KMS-11 (cell line): Measurements from ENCODE around the gene FKBP4.

Experiments
- H2AFZ ChIP-seq: fragments of 200-600 bp; sonication (generic); 2 replicates; pipeline ENCODE4 v1.6.1; 2016; ENCODE audit warnings: antibody characterized with exemption, mixed run types, low read depth
- H3K27ac ChIP-seq: fragments of 200-600 bp; sonication (generic); 2 replicates; pipeline ENCODE4 v1.6.1; 2016; ENCODE audit warnings: mild to moderate bottlenecking, mixed run types
- H3K27me3 ChIP-seq: fragments of 200-600 bp; sonication (generic); 2 replicates; pipeline ENCODE4 v1.6.1; 2017; ENCODE audit warnings: mild to moderate bottlenecking, low read depth, mixed run types, moderate library complexity; ENCODE audit not compliant: insufficient read depth
- H3K36me3 ChIP-seq: fragments of 200-600 bp; sonication (generic); 2 replicates; pipeline ENCODE4 v1.6.1; 2017; ENCODE audit warnings: mild to moderate bottlenecking, mixed run types; ENCODE audit not compliant: insufficient read depth
- H3K4me1 ChIP-seq: fragments of 200-600 bp; sonication (generic); 2 replicates; pipeline ENCODE4 v1.6.1; 2016; ENCODE audit warnings: mild to moderate bottlenecking, low read depth, mixed run types; ENCODE audit not compliant: poor library complexity, severe bottlenecking
- H3K4me2 ChIP-seq: fragments of 200-600 bp; sonication (generic); 2 replicates; pipeline ENCODE4 v1.7.0; 2016; ENCODE audit warnings: mild to moderate bottlenecking, mixed run types
- H3K4me3 ChIP-seq: fragments of 200-600 bp; sonication (generic); IDR thresholded peaks from 2 replicates; pipeline ENCODE4 v1.6.1; 2017; ENCODE audit warnings: low read depth, low read length, mixed read lengths; ENCODE audit not compliant: insufficient read depth
- H3K79me2 ChIP-seq: fragments of 200-600 bp; sonication (generic); 2 replicates; pipeline ENCODE4 v1.6.1; 2016; ENCODE audit warnings: low read depth, mixed run types; ENCODE audit not compliant: insufficient read depth
- H3K9ac ChIP-seq: fragments of 200-600 bp; sonication (generic); 2 replicates; pipeline ENCODE4 v1.6.1; 2016; ENCODE audit warnings: mild to moderate bottlenecking, mixed run types
- H4K20me1 ChIP-seq: fragments of 200-600 bp; sonication (generic); 2 replicates; pipeline ENCODE4 v1.6.1; 2016; ENCODE audit warnings: mild to moderate bottlenecking, mixed run types; ENCODE audit not compliant: insufficient read depth
- TF ChIP-seq, protein P1 (sequence below): fragments of 200-600 bp; sonication (generic); conservative IDR thresholded peaks from 2 replicates; pipeline ENCODE4 v1.6.1; 2017; ENCODE audit warnings: low read depth, mild to moderate bottlenecking, antibody characterized with exemption, low read length, moderate library complexity, mixed read lengths

FKBP4 gene

DNA sequence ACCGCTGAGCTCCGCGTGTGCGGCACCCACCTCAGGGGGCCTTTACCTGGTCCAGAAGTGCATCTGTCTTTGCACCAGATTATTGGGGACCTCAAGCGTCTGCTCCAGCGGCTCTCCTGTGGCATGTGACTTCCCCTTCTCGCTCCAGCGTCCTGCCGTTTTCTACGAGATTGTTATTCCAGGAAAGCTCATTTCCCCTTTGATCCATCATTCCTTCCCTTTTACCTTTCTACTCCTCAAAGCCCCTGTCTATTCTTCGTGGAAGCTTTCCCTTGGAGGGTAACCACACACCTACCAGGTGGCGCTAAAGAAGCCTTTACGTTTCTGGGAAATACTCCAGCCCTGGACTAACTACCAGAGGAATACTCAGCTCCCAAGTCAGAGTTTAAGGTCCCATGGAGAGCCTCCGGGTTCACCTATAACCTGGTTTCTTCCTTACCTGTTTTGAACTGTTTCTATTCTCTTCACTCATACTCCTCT is 1.5 kb downstream of the FKBP4 start:
- H3K36me3 ChIP-seq: peaks cover 19% of the 10 kb centered on the region; the same call in 1 of the 2 replicates
- no peak overlapping the region for H3K27ac ChIP-seq
- no peak overlapping the region for H3K4me3 ChIP-seq
- H3K27me3 ChIP-seq: no peaks in the 10 kb centered on the region
- peaks cover 30% of the 10 kb centered on the region for H3K79me2 ChIP-seq
- TF ChIP-seq, protein P1, sequence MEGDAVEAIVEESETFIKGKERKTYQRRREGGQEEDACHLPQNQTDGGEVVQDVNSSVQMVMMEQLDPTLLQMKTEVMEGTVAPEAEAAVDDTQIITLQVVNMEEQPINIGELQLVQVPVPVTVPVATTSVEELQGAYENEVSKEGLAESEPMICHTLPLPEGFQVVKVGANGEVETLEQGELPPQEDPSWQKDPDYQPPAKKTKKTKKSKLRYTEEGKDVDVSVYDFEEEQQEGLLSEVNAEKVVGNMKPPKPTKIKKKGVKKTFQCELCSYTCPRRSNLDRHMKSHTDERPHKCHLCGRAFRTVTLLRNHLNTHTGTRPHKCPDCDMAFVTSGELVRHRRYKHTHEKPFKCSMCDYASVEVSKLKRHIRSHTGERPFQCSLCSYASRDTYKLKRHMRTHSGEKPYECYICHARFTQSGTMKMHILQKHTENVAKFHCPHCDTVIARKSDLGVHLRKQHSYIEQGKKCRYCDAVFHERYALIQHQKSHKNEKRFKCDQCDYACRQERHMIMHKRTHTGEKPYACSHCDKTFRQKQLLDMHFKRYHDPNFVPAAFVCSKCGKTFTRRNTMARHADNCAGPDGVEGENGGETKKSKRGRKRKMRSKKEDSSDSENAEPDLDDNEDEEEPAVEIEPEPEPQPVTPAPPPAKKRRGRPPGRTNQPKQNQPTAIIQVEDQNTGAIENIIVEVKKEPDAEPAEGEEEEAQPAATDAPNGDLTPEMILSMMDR: no peak
- peak overlapping the region; percentile 96 for H3K4me2 ChIP-seq
- H3K9ac ChIP-seq: peak overlapping the region; percentile 41; the same call in 1 of the 2 replicates
- H4K20me1 ChIP-seq: peaks cover 21% of the 10 kb centered on the region
- H2AFZ ChIP-seq: no peak overlapping the region
- peaks cover 13% of the 10 kb centered on the region for H3K4me1 ChIP-seq

GRCh38 chr12:2797721-2798418 is 3.1 kb downstream of the FKBP4 start:
- no peak overlapping the region for H3K27ac ChIP-seq
- no peak overlapping the region for H3K4me2 ChIP-seq
- H3K27me3 ChIP-seq: no peaks in the 10 kb centered on the region
- TF ChIP-seq, protein P1: 0 out of 2 replicates have a peak, but pooled peaks have one; percentile 21
- no peak overlapping the region for H3K9ac ChIP-seq
- H3K79me2 ChIP-seq: peaks cover 30% of the 10 kb centered on the region
- H3K36me3 ChIP-seq: peaks cover 20% of the 10 kb centered on the region; the same call in 1 of the 2 replicates
- H2AFZ ChIP-seq: no peak overlapping the region
- peaks cover 21% of the 10 kb centered on the region for H4K20me1 ChIP-seq
- H3K4me1 ChIP-seq: peaks cover 13% of the 10 kb centered on the region
- H3K4me3 ChIP-seq: no peak overlapping the region

DNA sequence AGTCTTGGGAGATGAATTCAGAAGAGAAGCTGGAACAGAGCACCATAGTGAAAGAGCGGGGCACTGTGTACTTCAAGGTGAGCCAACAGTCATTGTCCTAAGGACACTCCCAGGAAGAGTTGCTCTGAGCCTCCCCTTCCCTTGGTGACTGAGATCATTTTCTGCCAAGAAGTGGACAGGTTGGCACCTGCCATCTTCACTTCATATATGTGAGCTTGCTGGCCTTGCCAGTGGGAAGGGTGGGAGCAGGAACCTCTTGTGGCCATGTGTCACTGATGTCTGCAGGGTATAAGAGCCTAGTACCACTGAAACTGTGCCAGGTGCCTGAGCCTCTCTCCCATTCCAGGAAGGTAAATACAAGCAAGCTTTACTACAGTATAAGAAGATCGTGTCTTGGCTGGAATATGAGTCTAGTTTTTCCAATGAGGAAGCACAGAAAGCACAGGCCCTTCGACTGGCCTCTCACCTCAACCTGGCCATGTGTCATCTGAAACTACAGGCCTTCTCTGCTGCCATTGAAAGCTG is 5.3 kb downstream of the FKBP4 start:
- peaks cover 30% of the 10 kb centered on the region for H3K79me2 ChIP-seq
- H3K27me3 ChIP-seq: no peaks in the 10 kb centered on the region
- no peak overlapping the region for H3K4me3 ChIP-seq
- H3K36me3 ChIP-seq: peaks cover 20% of the 10 kb centered on the region; the same call in 1 of the 2 replicates
- H4K20me1 ChIP-seq: peaks cover 21% of the 10 kb centered on the region
- no peak overlapping the region for H3K4me2 ChIP-seq
- no peak overlapping the region for H3K27ac ChIP-seq
- H3K4me1 ChIP-seq: peaks cover 18% of the 10 kb centered on the region
- TF ChIP-seq, protein P1: no peak
- H2AFZ ChIP-seq: no peak overlapping the region
- no peak overlapping the region for H3K9ac ChIP-seq

- Histone ChIP-seq H3K27ac (no peak overlapping the region), H3K27me3 (no peaks in the 10 kb centered on the region), H3K4me3 (no peak overlapping the region), H2AFZ (no peak overlapping the region), H3K4me2 (no peak overlapping the region), H3K79me2 (peaks cover 24% of the 10 kb centered on the region), H3K36me3 (peaks cover 20% of the 10 kb centered on the region; the same call in 1 of the 2 replicates), H3K9ac (no peak overlapping the region), H3K4me1 (peaks cover 18% of the 10 kb centered on the region), H4K20me1 (peaks cover 17% of the 10 kb centered on the region)
- TF ChIP-seq, protein P1: no peak
Measured at GRCh38 chr12:2801044-2801783, 6.4 kb downstream of the FKBP4 start.
